Activated CD8-positive, alpha-beta memory T cell treated with anti-CD3 and anti-CD28 coated beads for 4 hours (primary cell): Measurements from ENCODE around the gene OR6B1.
"Not testable (repeated sequence)": the region's sequence is repeated elsewhere in the genome, so short reads cannot be mapped to it uniquely, and the experiment has no call there.

Source experiments
- DNase-seq, 2 donors: peaks; one replicate each; pipeline ENCODE4 v3.0.0-alpha.2; 2020; ENCODE audit warnings: low read depth in 2 of 2

The OR6B1 gene

GRCh38 chr7:144038887-144039286 is 38.8 kb downstream of the OR6B1 start:
- no peak for DNase-seq

GRCh38 chr7:144048648-144049047 is 48.5 kb downstream of the OR6B1 start, which contains the start of gene OR2A5:
Gene OR2A5 (plus strand): TSS chr7:144048948. CDS start chr7:144050402, 1,454 bp downstream.
- no peak for DNase-seq

GRCh38 chr7:144049491-144049890 is 49.4 kb downstream of the OR6B1 start:
- DNase-seq: no peak

- DNase-seq: no peak
Observed at GRCh38 chr7:144050093-144050492, 50.0 kb downstream of the OR6B1 start.

- not testable (repeated sequence) for DNase-seq
Observed at GRCh38 chr7:144050884-144051283, 50.8 kb downstream of the OR6B1 start.

- DNase-seq: no peak
Observed at GRCh38 chr7:144057954-144058353, 57.8 kb downstream of the OR6B1 start.
